DND-41 (cell line): ENCODE measurements around the gene PRRC2B.

Experiments
- CTCF ChIP-seq: IDR thresholded peaks from 2 replicates; pipeline ENCODE4 v1.5.1; 2012; ENCODE audit warnings: borderline replicate concordance, low read length, moderate library complexity, mild to moderate bottlenecking; ENCODE audit not compliant: poor library complexity, severe bottlenecking; ENCODE audit errors: extremely low read depth
- EZH2 ChIP-seq: IDR thresholded peaks from 3 replicates; pipeline ENCODE4 v1.6.1; 2012; ENCODE audit warnings: borderline replicate concordance, low read depth, mild to moderate bottlenecking, moderate library complexity, low read length, inconsistent platforms; ENCODE audit not compliant: severe bottlenecking

GRCh38 chr9:131474711-131475110 is 80.8 kb downstream of the PRRC2B start:
- TF ChIP-seq CTCF: no peak
- TF ChIP-seq EZH2: no peak
